HG03442 (cell line): ENCODE data around the gene EIF4E1B.
"Not testable (repeated sequence)": the region's sequence is repeated elsewhere in the genome, so short reads cannot be mapped to it uniquely, and the experiment has no call there.

ENCODE experiments used
- ATAC-seq: cut with Tn5 transposase; IDR thresholded peaks from one replicate; pipeline ENCODE4 v1.9.1; 2021; ENCODE audit warnings: mild to moderate bottlenecking, moderate library complexity; ENCODE audit not compliant: unreplicated experiment

The EIF4E1B gene

GRCh38 chr5:176629853-176630680 is at the start of gene EIF4E1B, which contains the start of gene SNCB:
EIF4E1B (plus strand) TSS chr5:176630675; CDS start chr5:176642788, 12,113 bp downstream.
SNCB (minus strand) TSS chr5:176630534; CDS start chr5:176629654, 880 bp downstream.
- no peak for ATAC-seq

GRCh38 chr5:176581361-176581760 is 49.1 kb upstream of the EIF4E1B start:
- no peak for ATAC-seq

GRCh38 chr5:176583076-176583475 is 47.4 kb upstream of the EIF4E1B start:
- no peak for ATAC-seq

- no peak for ATAC-seq
Observed at GRCh38 chr5:176587398-176587797, 43.1 kb upstream of the EIF4E1B start.

GRCh38 chr5:176588297-176588696 is 42.2 kb upstream of the EIF4E1B start:
- ATAC-seq, result no peak

- ATAC-seq, result no peak
Observed at GRCh38 chr5:176589039-176589769, 41.3 kb upstream of the EIF4E1B start.

- ATAC-seq, result no peak
Observed at GRCh38 chr5:176590035-176590717, 40.3 kb upstream of the EIF4E1B start.

- ATAC-seq, result not testable (repeated sequence)
Observed at GRCh38 chr5:176591667-176592066, 38.8 kb upstream of the EIF4E1B start.

GRCh38 chr5:176592573-176592972 is 37.9 kb upstream of the EIF4E1B start:
- no peak for ATAC-seq

- no peak for ATAC-seq
Observed at GRCh38 chr5:176593273-176593869, 37.1 kb upstream of the EIF4E1B start.

- no peak for ATAC-seq
Observed at GRCh38 chr5:176594554-176594953, 35.9 kb upstream of the EIF4E1B start.

- ATAC-seq, result no peak
Observed at GRCh38 chr5:176595386-176595943, 35.0 kb upstream of the EIF4E1B start.

GRCh38 chr5:176596069-176596644 is 34.3 kb upstream of the EIF4E1B start:
- no peak for ATAC-seq

GRCh38 chr5:176596689-176597416 is 33.6 kb upstream of the EIF4E1B start:
- peak; percentile 42 for ATAC-seq

GRCh38 chr5:176597417-176598389 is 32.8 kb upstream of the EIF4E1B start:
- ATAC-seq, result no peak

GRCh38 chr5:176599749-176600430 is 30.6 kb upstream of the EIF4E1B start:
- not testable (repeated sequence) for ATAC-seq

GRCh38 chr5:176601901-176602482 is 28.5 kb upstream of the EIF4E1B start:
- ATAC-seq, result no peak
